ENCODE results near the gene KRTAP3-1.
"Not testable (repeated sequence)": the region's sequence is repeated elsewhere in the genome, so short reads cannot be mapped to it uniquely, and the experiment has no call there.

The KRTAP3-1 gene

GRCh38 chr17:41013606-41014005 is 4.7 kb upstream of the KRTAP3-1 start:
- DNase-seq, result no peak

- no peak for DNase-seq
These were observed 4.3 kb upstream of the KRTAP3-1 start for GRCh38 chr17:41013181-41013580.

DNA sequence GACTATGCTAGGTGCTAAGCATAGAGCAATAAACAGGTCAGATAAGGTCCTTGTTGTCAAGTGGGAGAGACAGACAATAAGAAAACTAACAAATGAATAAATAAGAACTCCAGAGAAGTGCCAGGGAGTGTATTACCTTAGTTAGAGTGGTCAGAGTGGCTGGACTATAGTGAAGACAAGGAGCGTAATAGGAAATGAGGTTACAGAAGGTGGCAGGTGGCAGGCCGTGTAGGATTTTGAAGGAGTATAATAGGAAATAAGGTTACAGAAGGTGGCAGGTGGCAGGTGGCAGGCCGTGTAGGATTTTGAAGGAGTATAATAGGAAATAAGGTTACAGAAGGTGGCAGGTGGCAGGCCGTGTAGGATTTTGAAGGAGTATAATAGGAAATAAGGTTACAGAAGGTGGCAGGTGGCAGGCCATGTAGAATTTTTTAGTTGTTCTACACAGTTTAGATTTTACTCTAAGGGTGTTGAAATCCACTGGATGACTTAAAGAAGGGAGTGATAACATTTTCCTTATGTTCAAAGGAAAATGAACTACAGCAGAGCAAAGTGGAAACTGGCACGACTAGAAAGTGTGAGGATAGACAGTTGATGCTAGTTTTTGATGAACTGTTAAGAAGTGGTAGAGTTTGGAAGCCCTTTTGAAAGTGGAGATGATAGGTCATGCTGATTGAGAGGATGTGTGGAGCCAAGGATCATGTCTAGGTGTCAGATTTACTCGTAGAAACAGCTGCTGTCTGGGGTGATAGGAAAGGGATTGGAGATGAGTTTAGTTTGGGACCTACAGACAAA is 3.6 kb upstream of the KRTAP3-1 start:
- no peak for DNase-seq

- no peak for DNase-seq
These were observed 1.5 kb upstream of the KRTAP3-1 start for GRCh38 chr17:41010441-41010840.

DNA sequence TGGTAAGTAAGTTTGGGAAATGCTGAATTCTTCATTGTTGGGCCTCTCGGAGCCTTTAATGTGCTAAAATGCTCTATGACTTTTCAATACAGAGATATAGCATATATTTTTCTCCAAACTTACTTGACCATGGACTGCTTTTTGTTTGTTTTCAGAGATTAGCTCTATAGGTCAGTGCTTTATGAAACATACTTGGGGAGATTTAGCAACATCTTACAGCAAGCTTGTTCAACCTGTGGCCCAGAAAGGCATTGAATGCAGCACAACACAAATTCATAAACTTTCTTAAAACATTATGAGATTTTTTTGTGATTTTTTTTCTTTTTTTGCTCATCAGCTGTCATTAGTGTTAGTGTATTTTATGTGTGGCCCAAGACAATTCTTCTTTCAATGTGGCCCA is 1.0 kb upstream of the KRTAP3-1 start:
- no peak for DNase-seq

GRCh38 chr17:41009301-41009760 is 403 bp upstream of the KRTAP3-1 start:
- DNase-seq, result no peak

DNA sequence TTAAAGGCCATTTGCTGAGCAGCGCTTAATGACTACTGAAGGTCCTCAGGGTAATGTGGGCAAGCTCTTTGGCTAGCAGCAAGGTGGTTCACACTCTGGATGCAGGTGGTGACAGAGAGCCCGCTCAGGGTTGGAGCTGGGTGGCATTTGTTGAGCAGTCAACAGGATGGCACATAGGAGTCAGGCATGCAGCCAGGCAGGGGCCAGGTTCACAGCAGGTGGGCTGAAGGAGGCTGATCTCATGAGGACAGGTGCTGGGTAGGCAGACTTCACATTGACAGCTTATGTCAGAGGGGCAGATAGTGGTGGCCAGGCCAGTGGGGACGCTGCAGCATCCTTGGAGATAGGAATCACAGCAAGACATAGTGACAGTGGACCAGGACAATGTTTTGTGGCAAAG is 4.5 kb downstream of the KRTAP3-1 start:
- DNase-seq, result no peak

GRCh38 chr17:41003926-41004325 is 5.0 kb downstream of the KRTAP3-1 start:
- DNase-seq, result no peak

DNA sequence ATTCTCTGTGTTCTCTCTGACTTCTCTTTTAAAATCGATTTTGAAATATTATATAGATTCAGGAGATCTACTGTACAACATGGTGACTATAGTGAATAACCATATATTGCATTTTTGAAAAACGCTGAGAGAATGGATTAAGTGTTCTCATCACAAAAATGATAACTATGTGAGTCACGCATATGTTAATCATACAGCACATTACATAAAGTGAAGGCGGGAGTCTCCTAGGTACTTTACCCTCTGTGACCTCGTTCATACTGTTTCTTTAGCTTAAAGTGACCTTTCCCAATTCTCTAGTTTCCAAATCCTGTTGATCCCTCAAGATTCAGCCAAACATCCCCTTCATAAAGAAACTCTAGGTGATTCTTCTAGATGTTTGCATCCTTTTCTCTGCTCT is 6.1 kb downstream of the KRTAP3-1 start:
- no peak for DNase-seq

- DNase-seq, result no peak
These were observed 7.1 kb downstream of the KRTAP3-1 start for GRCh38 chr17:41001795-41002194.

DNA sequence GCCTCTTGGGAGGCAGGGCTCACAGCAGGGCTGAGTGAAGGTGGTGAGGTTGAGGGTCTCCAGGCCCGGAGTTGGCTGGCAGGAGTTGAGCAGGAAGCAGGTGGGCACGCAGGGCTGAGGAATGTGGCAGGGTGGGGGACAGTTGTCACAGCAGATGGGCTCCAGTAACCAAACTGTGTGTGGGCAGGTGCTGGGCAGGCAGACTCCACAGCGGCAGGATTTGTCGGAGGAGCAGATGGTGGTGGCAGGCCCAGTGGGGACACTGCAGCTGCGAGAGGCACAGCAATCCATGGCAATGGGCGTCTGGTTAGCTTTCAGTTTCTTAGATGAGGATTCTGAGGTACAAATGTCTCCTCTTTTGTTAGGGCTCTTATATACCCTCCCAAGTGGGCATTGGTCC is 9.4 kb downstream of the KRTAP3-1 start, which contains the start of gene KRTAP3-2:
Gene KRTAP3-2 (minus strand): TSS at position 344 of the 400 bp plus-strand sequence. CDS start 53 bp downstream, at position 291.
- DNase-seq, result not testable (repeated sequence)

- no peak for DNase-seq
These were observed 11.6 kb downstream of the KRTAP3-1 start for GRCh38 chr17:40997361-40997760.

GRCh38 chr17:40996829-40997228 is 12.1 kb downstream of the KRTAP3-1 start:
- DNase-seq, result no peak

GRCh38 chr17:40995116-40995515 is 13.8 kb downstream of the KRTAP3-1 start:
- no peak for DNase-seq

GRCh38 chr17:40993839-40994238 is 15.1 kb downstream of the KRTAP3-1 start, which contains the start of gene KRTAP3-3:
TSS of gene KRTAP3-3 (minus strand) at chr17:40994164. CDS start at chr17:40994097, 67 bp downstream.
- no peak for DNase-seq

GRCh38 chr17:40993084-40993483 is 15.8 kb downstream of the KRTAP3-1 start:
- no peak for DNase-seq

DNA sequence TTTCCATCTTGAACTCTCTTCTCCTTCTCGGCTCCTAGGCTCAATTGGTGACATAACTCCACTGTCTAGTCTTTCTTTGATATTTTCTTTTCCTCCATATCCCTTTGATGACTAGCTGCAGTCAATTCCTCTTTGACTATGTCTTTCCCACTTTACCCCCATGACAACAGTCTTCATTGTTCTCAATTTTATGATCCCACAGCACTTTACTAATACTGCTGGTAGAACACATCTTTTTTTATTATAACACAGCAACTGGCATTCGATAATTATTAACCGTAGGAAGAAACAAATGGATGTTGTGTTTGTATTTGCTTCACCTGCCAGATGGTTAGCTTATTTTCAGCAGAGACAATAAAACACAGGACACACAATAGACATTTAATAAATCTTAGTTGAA is 16.3 kb downstream of the KRTAP3-1 start:
- no peak for DNase-seq

GRCh38 chr17:40986920-40987319 is 22.0 kb downstream of the KRTAP3-1 start:
- DNase-seq, result no peak

- DNase-seq, result no peak
These were observed 24.7 kb downstream of the KRTAP3-1 start, which contains the start of gene KRT40 for GRCh38 chr17:40984226-40984625. TSS of gene KRT40 (minus strand) at chr17:40984326. CDS start at chr17:40984273, 53 bp downstream.

DNA sequence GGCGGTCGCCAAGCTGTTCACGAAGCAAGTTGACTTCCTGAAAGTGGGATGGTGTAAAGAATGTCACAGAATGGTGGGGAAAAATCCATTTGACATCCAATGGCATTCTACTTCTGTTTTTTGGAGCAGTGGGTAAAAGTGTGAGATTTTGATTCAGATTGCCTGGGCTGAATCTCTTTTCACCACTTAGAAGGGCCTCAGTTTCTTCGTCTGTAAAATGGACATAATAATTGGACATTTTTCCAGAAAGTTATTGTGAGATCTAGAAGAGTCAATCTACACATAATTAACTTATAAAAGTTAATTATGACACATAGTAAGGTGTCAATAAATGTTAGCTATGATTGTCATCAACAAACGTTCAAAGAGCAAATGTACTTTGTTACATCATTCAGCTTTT is 27.8 kb downstream of the KRTAP3-1 start:
- no peak for DNase-seq

- no peak for DNase-seq
These were observed 28.3 kb downstream of the KRTAP3-1 start for GRCh38 chr17:40980596-40980995.

GRCh38 chr17:40980117-40980516 is 28.8 kb downstream of the KRTAP3-1 start:
- no peak for DNase-seq

DNA sequence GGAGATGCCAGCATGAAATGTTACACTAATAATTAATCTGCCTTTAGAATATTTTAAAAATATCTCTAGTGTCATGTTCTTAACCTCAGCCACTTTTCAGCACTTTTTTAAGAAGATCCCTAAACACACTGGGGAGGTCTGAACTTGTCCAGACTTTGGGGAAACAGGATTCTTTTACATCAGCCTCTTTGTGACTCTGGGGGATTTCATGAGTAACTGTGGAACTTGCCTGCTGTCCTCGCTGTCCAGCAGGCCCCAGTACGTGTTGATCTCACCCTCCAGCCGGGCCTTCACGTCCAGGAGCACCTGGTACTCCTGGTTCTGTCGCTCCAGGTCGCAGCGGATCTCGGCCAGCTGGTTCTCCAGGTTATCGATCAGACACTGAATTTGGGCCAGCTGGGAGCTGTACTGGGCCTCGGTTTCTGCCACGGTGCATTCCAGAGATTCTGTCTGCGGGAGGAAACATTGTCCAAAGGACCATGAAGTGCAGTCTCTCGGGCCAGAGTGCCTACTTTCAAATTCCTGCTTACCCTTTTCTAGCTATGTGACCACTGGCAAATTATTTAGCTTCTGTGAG is 30.3 kb downstream of the KRTAP3-1 start:
- no peak for DNase-seq

DNA sequence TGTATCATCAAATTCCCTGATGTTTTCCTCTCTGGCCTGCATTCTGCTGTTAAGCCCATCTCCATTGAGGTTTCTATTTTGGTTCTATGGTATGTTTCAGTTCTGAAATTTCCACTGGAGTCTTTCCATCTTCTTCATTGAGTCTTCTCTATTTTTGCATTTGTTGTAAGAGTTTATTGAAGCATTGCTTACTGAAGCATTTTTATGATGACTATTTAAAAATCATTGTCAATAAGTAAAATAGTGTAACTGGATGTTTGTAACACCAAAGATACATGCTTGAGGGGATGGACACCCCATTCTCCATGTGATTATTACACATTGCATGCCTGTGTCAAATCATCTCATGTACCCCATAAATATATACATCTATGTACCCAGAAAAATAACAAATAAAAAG is 33.4 kb downstream of the KRTAP3-1 start:
- no peak for DNase-seq
